Neuron (in vitro differentiated cells): Measurements from ENCODE around the gene ZNF614.
"Not testable (repeated sequence)": the region's sequence is repeated elsewhere in the genome, so short reads cannot be mapped to it uniquely, and the experiment has no call there.

Experiments
- H2AFZ ChIP-seq: one replicate; pipeline ENCODE4 v1.6.1; 2013; ENCODE audit warnings: low read depth, mild to moderate bottlenecking, inconsistent platforms, low read length, moderate library complexity
- H3K27me3 ChIP-seq: one replicate; pipeline ENCODE4 v1.6.1; 2013; ENCODE audit warnings: low read length; ENCODE audit not compliant: insufficient read depth
- H3K36me3 ChIP-seq: one replicate; pipeline ENCODE4 v1.6.1; 2013; ENCODE audit warnings: low read length; ENCODE audit not compliant: insufficient read depth
- H3K4me1 ChIP-seq: one replicate; pipeline ENCODE4 v1.6.1; 2013; ENCODE audit warnings: low read length; ENCODE audit not compliant: insufficient read depth
- H3K4me3 ChIP-seq: 2 replicates; pipeline ENCODE4 v1.5.1; 2013; ENCODE audit warnings: mild to moderate bottlenecking, low read length, moderate library complexity
- H3K9me3 ChIP-seq: one replicate; pipeline ENCODE4 v1.6.1; 2013; ENCODE audit warnings: low read length

ZNF614 gene

GRCh38 chr19:51978882-51979281, 49.3 kb downstream of the ZNF614 start:
- H3K4me3 ChIP-seq, result no peak overlapping the region
- peaks cover 41% of the 10 kb centered on the region for H3K9me3 ChIP-seq
- H3K4me1 ChIP-seq, result no peaks in the 10 kb centered on the region
- no peak overlapping the region for H2AFZ ChIP-seq
- peaks cover 12% of the 10 kb centered on the region for H3K36me3 ChIP-seq
- H3K27me3 ChIP-seq, result no peaks in the 10 kb centered on the region

- Histone ChIP-seq H3K4me1 (no peaks in the 10 kb centered on the region), H3K9me3 (peaks cover 50% of the 10 kb centered on the region), H3K4me3 (no peak overlapping the region), H3K36me3 (peaks cover 27% of the 10 kb centered on the region), H3K27me3 (no peaks in the 10 kb centered on the region), H2AFZ (no peak overlapping the region)
These were observed 50.8 kb downstream of the ZNF614 start for GRCh38 chr19:51977346-51977745.

- Histone ChIP-seq H2AFZ (no peak overlapping the region), H3K27me3 (no peaks in the 10 kb centered on the region), H3K4me3 (no peak overlapping the region), H3K9me3 (peaks cover 52% of the 10 kb centered on the region), H3K36me3 (peaks cover 31% of the 10 kb centered on the region), H3K4me1 (no peaks in the 10 kb centered on the region)
These were observed 51.3 kb downstream of the ZNF614 start for GRCh38 chr19:51976852-51977251.

- not testable (repeated sequence) for H3K4me1 ChIP-seq, H3K27me3 ChIP-seq, H3K4me3 ChIP-seq, H2AFZ ChIP-seq
- Histone ChIP-seq H3K9me3 (peaks cover 60% of the 10 kb centered on the region), H3K36me3 (peaks cover 41% of the 10 kb centered on the region)
These were observed 52.4 kb downstream of the ZNF614 start for GRCh38 chr19:51975787-51976186.

- H3K4me1 ChIP-seq, result no peaks in the 10 kb centered on the region
- H3K9me3 ChIP-seq, result peaks cover 67% of the 10 kb centered on the region
- H3K27me3 ChIP-seq, result no peaks in the 10 kb centered on the region
- H3K36me3 ChIP-seq, result peaks cover 65% of the 10 kb centered on the region
- H2AFZ ChIP-seq, result no peak overlapping the region
- no peak overlapping the region for H3K4me3 ChIP-seq
These were observed 56.6 kb downstream of the ZNF614 start for GRCh38 chr19:51971624-51972023.

GRCh38 chr19:51970718-51971117, 57.5 kb downstream of the ZNF614 start:
- H3K4me3 ChIP-seq, result no peak overlapping the region
- no peaks in the 10 kb centered on the region for H3K27me3 ChIP-seq
- H3K9me3 ChIP-seq, result peaks cover 69% of the 10 kb centered on the region
- no peaks in the 10 kb centered on the region for H3K4me1 ChIP-seq
- H3K36me3 ChIP-seq, result peaks cover 74% of the 10 kb centered on the region
- no peak overlapping the region for H2AFZ ChIP-seq

GRCh38 chr19:51965583-51965982, 62.6 kb downstream of the ZNF614 start:
- H3K4me1 ChIP-seq, result no peaks in the 10 kb centered on the region
- H3K4me3 ChIP-seq, result no peak overlapping the region
- H3K36me3 ChIP-seq, result peaks cover 58% of the 10 kb centered on the region
- no peaks in the 10 kb centered on the region for H3K27me3 ChIP-seq
- no peak overlapping the region for H2AFZ ChIP-seq
- peaks cover 51% of the 10 kb centered on the region for H3K9me3 ChIP-seq
